K562 (cell line): ENCODE data around the gene PRPS1L1. TPM values are rescaled to one million over a fixed set of nuclear protein-coding genes. Genes with fewer than 3 reads are reported as not detected.

Experiments
- ATAC-seq: fragments of 200-7000 bp; cut with Tn5 transposase; 3 replicates; pipeline ENCODE4 v1.9.1; 2020; ENCODE audit warnings: moderate library complexity
- BruUV-seq: library from RNA; stranded (reverse); fragments of 400-500 nt; replicated peaks from 2 replicates; lab custom pipeline; 2021; lab: Mats Ljungman, UMichigan
- CTCF ChIA-PET: fragments of 300-600 bp; formaldehyde crosslinking; extraction: SDS; loops from one replicate; lab custom pipeline; 2021; ENCODE audit warnings: low intra/inter-chr PET ratio; lab: Yijun Ruan, JAX
- POLR2A ChIA-PET: fragments of 300-600, 350-650 bp; sonication (Branson Sonifier 250); formaldehyde crosslinking; extraction: SDS; loops from one replicate; lab custom pipeline; 2021; ENCODE audit warnings: antibody characterized with exemption, inconsistent platforms; lab: Yijun Ruan, JAX
- DNase-seq, 4 experiments: peaks; one replicate each; pipeline versions ENCODE4 v3.0.0 to v3.0.0-alpha.2; 2011 to 2018; ENCODE audit warnings: low spot score in 3 of 4, mixed read lengths in 3 of 4; ENCODE audit errors: extremely low read depth in 1 of 4
- FAIRE-seq: peaks from 2 replicates; lab custom pipeline; 2011; peaks lifted over from hg19 to GRCh38; lab: Jason Lieb, UNC
- H2AFZ ChIP-seq: 2 replicates; pipeline ENCODE4 v1.6.0; 2011; ENCODE audit warnings: low read depth, low read length, control low read depth, inconsistent platforms
- H3K27ac ChIP-seq: fragments of 200-600 bp; 3 replicates; pipeline ENCODE4 v1.8.0; 2011; ENCODE audit warnings: low read depth, mild to moderate bottlenecking, control low read depth, inconsistent platforms, low read length, moderate library complexity, mixed read lengths; ENCODE audit errors: extremely low read depth
- H3K27me3 ChIP-seq, 2 experiments: fragments of 300-600 bp in 1 of 2; 2 replicates in 1 of 2; 3 replicates in 1 of 2; pipeline versions ENCODE4 v1.6.0 to v1.8.0; 2011; ENCODE audit warnings: inconsistent platforms in 2 of 2, low read length in 2 of 2, mild to moderate bottlenecking in 1 of 2, mixed read lengths in 1 of 2, moderate library complexity in 1 of 2; ENCODE audit not compliant: control insufficient read depth in 2 of 2, insufficient read depth in 2 of 2
- H3K36me3 ChIP-seq: fragments of 300-600 bp; 3 replicates; pipeline ENCODE4 v1.8.0; 2011; ENCODE audit warnings: mild to moderate bottlenecking, low read length, inconsistent platforms; ENCODE audit not compliant: control insufficient read depth, insufficient read depth
- H3K4me1 ChIP-seq, 2 experiments: fragments of 200-600 bp in 1 of 2; replicated peaks in 1 of 2; 2 replicates in 1 of 2; 3 replicates in 1 of 2; pipeline versions ENCODE4 v1.5.1 to v1.8.0; 2011; ENCODE audit warnings: inconsistent platforms in 2 of 2, low read length in 2 of 2, mild to moderate bottlenecking in 1 of 2, mixed read lengths in 1 of 2, moderate library complexity in 1 of 2; ENCODE audit not compliant: control insufficient read depth in 2 of 2, insufficient read depth in 2 of 2
- H3K4me2 ChIP-seq: 2 replicates; pipeline ENCODE4 v1.6.1; 2011; ENCODE audit warnings: low read length, control low read depth, inconsistent platforms, mixed read lengths; ENCODE audit not compliant: insufficient read depth
- H3K4me3 ChIP-seq: fragments of 200-600 bp; sonication (generic), shearing (Covaris generic); 2 replicates; pipeline ENCODE4 v1.5.1; 2016; ENCODE audit warnings: control low read depth, inconsistent platforms
- H3K79me2 ChIP-seq: fragments of 200-600 bp; 3 replicates; pipeline ENCODE4 v1.8.0; 2011; ENCODE audit warnings: low read length, inconsistent platforms; ENCODE audit not compliant: control insufficient read depth, insufficient read depth
- H3K9ac ChIP-seq, 2 experiments: 2 replicates each; pipeline versions ENCODE4 v1.6.0 to v1.6.1; 2011; ENCODE audit warnings: low read depth in 2 of 2, low read length in 2 of 2, control low read depth in 1 of 2, inconsistent platforms in 1 of 2, mild to moderate bottlenecking in 1 of 2, mixed read lengths in 1 of 2; ENCODE audit not compliant: insufficient read depth in 1 of 2
- H3K9me1 ChIP-seq: one replicate; pipeline ENCODE4 v1.6.0; 2011; ENCODE audit warnings: inconsistent platforms, mild to moderate bottlenecking, low read length, moderate library complexity; ENCODE audit not compliant: control insufficient read depth, insufficient read depth
- H3K9me3 ChIP-seq: replicated peaks from 2 replicates; pipeline ENCODE4 v1.5.1; 2011; ENCODE audit warnings: low read depth, low read length, inconsistent platforms; ENCODE audit not compliant: control insufficient read depth, insufficient read depth
- H4K20me1 ChIP-seq: replicated peaks from 2 replicates; pipeline ENCODE4 v1.6.1; 2011; ENCODE audit warnings: low read length, inconsistent platforms, mixed read lengths; ENCODE audit not compliant: control insufficient read depth, insufficient read depth
- CHCHD3 ChIP-seq: fragments of 250-450 bp; sonication (Bioruptor Pico); IDR thresholded peaks from 2 replicates; pipeline ENCODE4 v2.1.2; 2022; ENCODE audit warnings: mild to moderate bottlenecking
- DIDO1 ChIP-seq: fragments of 450-650 bp; IDR thresholded peaks from 2 replicates; pipeline ENCODE4 v1.6.1; 2016; ENCODE audit warnings: low read depth, missing biosample characterization, missing genetic modification characterization
- ESRRA ChIP-seq: fragments of 450-650 bp; IDR thresholded peaks from 2 replicates; pipeline ENCODE4 v1.6.1; 2014; ENCODE audit warnings: low read depth, mild to moderate bottlenecking, moderate library complexity, borderline replicate concordance
- GATAD2B ChIP-seq: fragments of 450-650 bp; IDR thresholded peaks from 2 replicates; pipeline ENCODE4 v1.6.1; 2017; ENCODE audit warnings: mild to moderate bottlenecking, borderline replicate concordance
- HNRNPK ChIP-seq: fragments of 200-400 bp; formaldehyde crosslinking; IDR thresholded peaks from one replicate; pipeline ENCODE4 v1.6.1; 2018; ENCODE audit warnings: mild to moderate bottlenecking, low read depth, low read length; ENCODE audit not compliant: poor library complexity, severe bottlenecking
- MYNN ChIP-seq, 2 experiments: sonication (generic); formaldehyde crosslinking in 1 of 2; IDR thresholded peaks; 2 replicates each; pipeline versions ENCODE4 v1.5.0 to v1.6.1; 2016 to 2020; ENCODE audit warnings: antibody characterized with exemption in 1 of 2, missing genetic modification reagents in 1 of 2
- PML ChIP-seq: IDR thresholded peaks from 2 replicates; pipeline ENCODE4 v1.6.1; 2012; ENCODE audit warnings: low read length, inconsistent platforms
- POLR2AphosphoS5 ChIP-seq: IDR thresholded peaks from 2 replicates; pipeline ENCODE4 v1.6.1; 2011; ENCODE audit warnings: mild to moderate bottlenecking, low read depth, low read length, moderate library complexity; ENCODE audit not compliant: control insufficient read depth, insufficient read depth
- RAD51 ChIP-seq: fragments of 450-650 bp; IDR thresholded peaks from 2 replicates; pipeline ENCODE4 v1.7.1; 2016; ENCODE audit warnings: low read depth, mild to moderate bottlenecking, borderline replicate concordance
- SREBF2 ChIP-seq: sonication (generic); formaldehyde crosslinking; IDR thresholded peaks from 2 replicates; pipeline ENCODE4 v1.4.0; 2020; ENCODE audit warnings: mild to moderate bottlenecking, missing genetic modification reagents
- TARDBP ChIP-seq: fragments of 450-650 bp; IDR thresholded peaks from 2 replicates; pipeline ENCODE4 v1.6.1; 2016
- TEAD2 ChIP-seq: fragments of 450-650 bp; IDR thresholded peaks from 2 replicates; pipeline ENCODE4 v1.6.1; 2016; ENCODE audit warnings: missing genetic modification characterization, control low read depth, missing compliant biosample characterization
- ZC3H8 ChIP-seq: fragments of 450-650 bp; IDR thresholded peaks from 2 replicates; pipeline ENCODE4 v1.6.1; 2017
- ZNF124 ChIP-seq: sonication (generic); formaldehyde crosslinking; IDR thresholded peaks from 2 replicates; pipeline ENCODE4 v1.8.1; 2022; ENCODE audit warnings: missing genetic modification reagents
- ZNF140 ChIP-seq: fragments of 250-450 bp; sonication (Bioruptor Pico); IDR thresholded peaks from 2 replicates; pipeline ENCODE4 v1.8.0; 2021; ENCODE audit warnings: moderate library complexity, mild to moderate bottlenecking, inconsistent platforms
- ZNF445 ChIP-seq: fragments of 250-450 bp; sonication (Bioruptor Pico); IDR thresholded peaks from 2 replicates; pipeline ENCODE4 v1.4.0; 2020; ENCODE audit warnings: low read depth, mild to moderate bottlenecking, moderate library complexity
- ZNF707 ChIP-seq: fragments of 250-450 bp; sonication (Bioruptor Pico); conservative IDR thresholded peaks from 2 replicates; pipeline ENCODE4 v1.8.0; 2022; ENCODE audit warnings: inconsistent platforms, mild to moderate bottlenecking, moderate library complexity
- ZNF766 ChIP-seq: fragments of 200-800 bp; sonication (Bioruptor generic); conservative IDR thresholded peaks from 2 replicates; pipeline ENCODE4 v1.6.1; 2016; ENCODE audit warnings: missing genetic modification characterization, missing compliant biosample characterization
- ZNF778 ChIP-seq: fragments of 450-650 bp; formaldehyde crosslinking; IDR thresholded peaks from 2 replicates; pipeline ENCODE4 v1.4.0; 2020; ENCODE audit warnings: mild to moderate bottlenecking, moderate library complexity
- ZNF79 ChIP-seq: fragments of 250-450 bp; sonication (Bioruptor Pico); IDR thresholded peaks from 2 replicates; pipeline ENCODE4 v1.4.0; 2020; ENCODE audit warnings: low read depth, mild to moderate bottlenecking, moderate library complexity
- WGBS: fragments of 100-300 bp; shearing (Covaris generic); methylation state at CpG from one replicate; pipeline ENCODE4 v1.1.6; 2016; ENCODE audit warnings: low coverage, mixed read lengths; ENCODE audit not compliant: insufficient coverage; ENCODE audit errors: missing lambda C conversion rate; 5-methylcytosine and 5-hydroxymethylcytosine counted together
- in situ Hi-C: fragments of 300-500 bp; cut with MboI; formaldehyde crosslinking; loops from 4 replicates; pipeline ENCODE4 v1.15.0; 2018; ENCODE audit warnings: inconsistent platforms, mixed read lengths
- intact Hi-C: fragments of 100-400 bp; cut with micrococcal nuclease; formaldehyde crosslinking; loops from 2 replicates; pipeline ENCODE4 v1.14.2; 2022
- polyA plus RNA-seq, 8 experiments: library from polyadenylated mRNA; depleted of rRNA in 4 of 8; stranded (reverse) in 5 of 8; unstranded in 3 of 8; fragments of >200 nt; fragmentation: Nextera tagmentation in 2 of 8; fragmentation: Illumina TruSeq in 1 of 8; extraction: Ambion mirVana in 2 of 8; extraction: Trizol in 1 of 8; gene quantifications; 2 replicates each; pipeline versions ENCODE4 v1.2.1 to v1.2.3, GENCODE V29; 2011 to 2014; ENCODE audit warnings: inconsistent platforms in 1 of 8, missing spikeins in 1 of 8
- total RNA-seq, 7 experiments: library from RNA; depleted of rRNA in 6 of 7; stranded (reverse); fragments of >200 nt in 6 of 7; fragmentation: Illumina TruSeq in 2 of 7; extraction: Trizol in 2 of 7; gene quantifications; 2 replicates each; pipeline versions ENCODE4 v1.2.1 to v1.2.3, GENCODE V29; 2011 to 2021; ENCODE audit warnings: low replicate concordance in 1 of 7

The PRPS1L1 gene
- total and polyA plus RNA-seq, 9 of the 15 experiments (the other 6 are each of a cell fraction or from before 2014, with no cell fraction given), result 0.07 to 0.10 (median 0.08) TPM; not detected in 6

DNA sequence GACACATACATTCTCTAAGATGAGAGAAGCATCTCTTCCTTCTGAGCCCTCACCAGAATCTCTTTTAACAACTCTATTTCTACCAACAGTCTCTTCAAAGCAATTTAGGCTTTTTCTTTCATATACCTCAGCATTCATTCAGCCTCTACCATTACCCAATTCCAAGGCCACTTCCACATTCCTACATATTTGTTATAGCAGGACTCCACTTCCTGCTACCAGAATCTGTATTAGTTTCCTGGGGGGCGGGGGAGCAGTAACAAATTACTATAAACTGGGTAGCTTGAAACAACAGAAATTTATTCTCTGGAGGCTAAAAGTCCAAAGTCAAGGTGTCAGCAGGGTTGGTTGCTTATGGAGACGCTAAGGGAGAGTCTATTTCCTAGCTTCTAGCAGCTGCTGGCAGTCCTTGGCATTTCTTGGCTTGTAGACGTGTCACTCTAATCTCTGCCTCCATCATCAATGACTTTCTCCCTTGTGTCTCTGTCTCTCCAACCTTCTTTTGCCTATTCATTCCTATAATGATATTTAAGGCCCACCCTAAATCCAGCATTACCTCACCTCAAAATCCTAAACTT is 7.4 kb downstream of the PRPS1L1 start:
- CTCF ChIA-PET, result no interaction called here
- 0% methylated on average over 3 of the region's 3 CpGs for WGBS

DNA sequence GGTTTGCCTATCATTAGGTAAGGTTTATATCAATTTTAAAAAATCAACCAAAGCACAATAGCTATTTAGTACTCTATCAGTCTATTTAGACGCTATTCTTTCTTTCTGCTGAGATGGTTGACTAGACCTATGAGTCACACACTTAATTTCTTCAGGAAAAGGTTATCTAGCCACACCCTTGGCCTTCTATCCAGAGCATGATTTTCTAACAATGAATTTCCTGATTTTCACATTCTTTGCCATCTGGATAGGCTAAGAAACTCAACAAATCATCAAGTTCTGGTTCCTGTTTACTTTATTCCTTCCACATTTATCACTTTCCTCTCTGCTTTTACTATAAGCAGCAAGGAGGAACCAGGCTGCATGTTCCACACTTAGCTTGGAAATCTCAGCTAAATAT is 8.1 kb downstream of the PRPS1L1 start:
- Histone ChIP-seq H3K36me3 (no peaks in the 10 kb centered on the region), H3K4me1 (no peaks in the 10 kb centered on the region), H3K4me2 (no peak overlapping the region), H3K9ac (no peak overlapping the region), H4K20me1 (no peaks in the 10 kb centered on the region), H3K4me3 (no peak overlapping the region), H3K79me2 (no peaks in the 10 kb centered on the region), H3K27me3 (0 out of 5 replicates have a peak, but pooled peaks cover 0 to 6% of the 10 kb centered on the region in 2 experiments), H3K27ac (no peak overlapping the region), H3K9me1 (no peaks in the 10 kb centered on the region), H2AFZ (no peak overlapping the region), H3K9me3 (no peaks in the 10 kb centered on the region)
- intact Hi-C loops, result no loop called here
- WGBS, result 0% methylated on average over 1 of the region's 1 CpG
- no peak for DNase-seq
- in situ Hi-C loops, result no loop called here
- ATAC-seq, result no peak
- no peak for FAIRE-seq
- ChIA-PET CTCF (interaction anchor here (0.7 kb wide), 1 partner anchor 1685 kb away, joined by 3 read pairs; no protein-coding TSS in a partner anchor), POLR2A (no interaction called here)
- BruUV-seq, result no TSS peak
- TF ChIP-seq ZC3H8 (no peak), ESRRA (no peak), POLR2AphosphoS5 (no peak), GATAD2B (no peak), DIDO1 (tag) (no peak), ZNF79 (CRISPR knock-in tag) (no peak), ZNF124 (CRISPR knock-in tag) (no peak), ZNF140 (no peak), HNRNPK (no peak), CHCHD3 (no peak), ZNF778 (CRISPR knock-in tag) (no peak), TARDBP (no peak), RAD51 (no peak), SREBF2 (no peak), ZNF766 (CRISPR knock-in tag) (no peak), MYNN (IDR thresholded peaks at IDR 0.05) (no peak), MYNN (CRISPR knock-in tag; IDR thresholded peaks at IDR 0.05) (no peak), ZNF707 (CRISPR knock-in tag) (no peak)

More for the DNA sequence above, 7.4 kb downstream of the PRPS1L1 start:
- Histone ChIP-seq H3K27ac (no peak overlapping the region), H3K4me3 (no peak overlapping the region), H3K27me3 (0 out of 5 replicates have a peak, but pooled peaks cover 0 to under 1% of the 10 kb centered on the region in 2 experiments), H3K36me3 (no peaks in the 10 kb centered on the region), H3K4me1 (no peaks in the 10 kb centered on the region), H3K9me3 (no peaks in the 10 kb centered on the region), H4K20me1 (no peaks in the 10 kb centered on the region), H3K4me2 (no peak overlapping the region), H2AFZ (no peak overlapping the region), H3K9me1 (no peaks in the 10 kb centered on the region), H3K79me2 (no peaks in the 10 kb centered on the region), H3K9ac (no peak overlapping the region)
- no peak for TF ChIP-seq PML
- no peak for TF ChIP-seq ZNF445
- TF ChIP-seq TEAD2 (tag), result no peak
- BruUV-seq, result no TSS peak
- no peak for FAIRE-seq
- POLR2A ChIA-PET, result no interaction called here
- intact Hi-C loops (no loop called here), in situ Hi-C loops (no loop called here)
- ATAC-seq, result no peak
- no peak for DNase-seq
